ENCODE measurements around the gene GDPD3. TPM values are rescaled to one million over a fixed set of nuclear protein-coding genes. Genes with fewer than 3 reads are reported as not detected.

GDPD3 gene
- total and polyA plus RNA-seq, 2 of the 13 experiments (the other 11 are each of a cell fraction or from before 2014, with no cell fraction given) = 18.7 to 20.6 TPM

- TF ChIP-seq SYNCRIP (IDR thresholded peaks at IDR 0.05; ENCODE audit: insufficient read depth, low read depth, low read length) (no peak), NFRKB (IDR thresholded peaks at IDR 0.05) (no peak), PRPF4 (IDR thresholded peaks at IDR 0.05; ENCODE audit: low read depth, low read length, poor library complexity, severe bottlenecking) (no peak), ZFP36L1 (CRISPR knock-in tag; IDR thresholded peaks at IDR 0.05) (no peak), KDM6A (CRISPR knock-in tag; IDR thresholded peaks at IDR 0.05; ENCODE audit: low read depth) (no peak), ZNF10 (CRISPR knock-in tag; IDR thresholded peaks at IDR 0.05; ENCODE audit: borderline replicate concordance, low read depth) (no peak), ZC3H13 (CRISPR knock-in tag; IDR thresholded peaks at IDR 0.05) (peak; percentile 60; the same call in 1 of the 2 replicates), CSRNP1 (CRISPR knock-in tag; IDR thresholded peaks at IDR 0.05) (peak; percentile 92), UBTF (CRISPR knock-in tag; IDR thresholded peaks at IDR 0.05) (peak; percentile 46; the same call in 1 of the 2 replicates), ZFP62 (CRISPR knock-in tag; IDR thresholded peaks at IDR 0.05) (no peak), ZSCAN5A (CRISPR knock-in tag; IDR thresholded peaks at IDR 0.05; ENCODE audit: borderline replicate concordance) (peak; percentile 67; the same call in 1 of the 2 replicates), ZNF7 (CRISPR knock-in tag; IDR thresholded peaks at IDR 0.05) (no peak), ZNF296 (CRISPR knock-in tag; conservative IDR thresholded peaks at IDR 0.05) (no peak), HMGXB4 (CRISPR knock-in tag; IDR thresholded peaks at IDR 0.05; ENCODE audit: borderline replicate concordance in 1 of 2, low read depth in 1 of 2) (peak; percentile 51 to 72; a peak in 3 of 4 replicates), ZBTB7A (CRISPR knock-in tag; IDR thresholded peaks at IDR 0.05) (no peak), ZSCAN30 (CRISPR knock-in tag; IDR thresholded peaks at IDR 0.05) (no peak), NFIC (IDR thresholded peaks at IDR 0.05; ENCODE audit: low read length) (no peak), RFX3 (CRISPR knock-in tag; IDR thresholded peaks at IDR 0.05) (no peak), ZNF33A (CRISPR knock-in tag; IDR thresholded peaks at IDR 0.05; ENCODE audit: borderline replicate concordance) (no peak), SKI (IDR thresholded peaks at IDR 0.05; ENCODE audit: partially characterized antibody) (peak; percentile 67), KLF9 (CRISPR knock-in tag; IDR thresholded peaks at IDR 0.05; ENCODE audit: low read depth) (no peak), ZNF451 (CRISPR knock-in tag; IDR thresholded peaks at IDR 0.05) (peak; percentile 43; the same call in 1 of the 2 replicates)
Observed at GRCh38 chr16:30096105-30096861, 17.1 kb downstream of the GDPD3 start, which contains the start of gene YPEL3 (continued).

All from HepG2 (cell line).